Measurements from ENCODE around the gene GALNT9.

GALNT9 gene

DNA sequence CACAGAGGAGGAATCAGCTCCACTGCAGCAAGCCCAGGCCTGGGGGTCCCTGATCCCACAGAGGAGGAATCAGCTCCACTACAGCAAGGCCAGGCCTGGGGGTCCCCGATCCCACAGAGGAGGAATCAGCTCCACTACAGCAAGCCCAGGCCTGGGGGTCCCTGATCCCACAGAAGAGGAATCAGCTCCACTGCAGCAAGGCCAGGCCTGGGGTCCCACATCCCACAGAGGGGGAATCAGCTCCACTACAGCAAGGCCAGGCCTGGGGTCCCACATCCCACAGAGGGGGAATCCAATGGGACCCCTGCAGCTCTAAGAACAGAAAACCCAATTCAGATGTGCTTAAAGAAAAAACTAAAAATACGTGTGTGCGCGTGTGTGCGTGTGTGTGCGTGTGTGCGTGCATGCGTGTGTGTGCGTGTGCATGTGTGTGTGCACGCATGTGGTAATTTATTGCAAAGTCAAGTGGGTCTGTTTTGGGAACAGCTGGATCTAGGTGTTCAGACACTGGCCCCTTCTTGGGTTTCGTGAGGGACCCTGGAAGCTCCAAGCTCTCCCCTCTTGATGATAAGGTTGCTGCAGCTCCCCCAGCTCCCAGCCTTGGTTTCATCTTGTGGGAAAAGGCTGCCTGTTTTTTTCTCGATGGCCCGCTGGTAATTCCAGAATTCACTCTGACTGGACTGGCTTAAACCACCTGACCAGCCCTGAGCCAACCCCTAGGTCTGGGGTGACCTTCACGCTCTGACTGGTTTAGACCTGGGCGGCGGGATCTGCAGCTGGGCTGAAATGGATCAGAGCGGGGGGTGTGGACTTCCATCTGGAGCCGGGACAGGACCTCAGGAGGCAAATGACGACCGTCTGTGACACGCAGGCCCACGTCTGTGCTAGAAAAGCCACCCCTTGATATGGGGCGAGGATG, 47.1 kb downstream of the GALNT9 start:
- in situ Hi-C loops (cut with HindIII; ENCODE audit: low sequenced_read_pairs): no loop called here

- in situ Hi-C loops (cut with HindIII; ENCODE audit: low sequenced_read_pairs): no loop called here
Measured at GRCh38 chr12:132281038-132281437, 48.4 kb downstream of the GALNT9 start.

DNA sequence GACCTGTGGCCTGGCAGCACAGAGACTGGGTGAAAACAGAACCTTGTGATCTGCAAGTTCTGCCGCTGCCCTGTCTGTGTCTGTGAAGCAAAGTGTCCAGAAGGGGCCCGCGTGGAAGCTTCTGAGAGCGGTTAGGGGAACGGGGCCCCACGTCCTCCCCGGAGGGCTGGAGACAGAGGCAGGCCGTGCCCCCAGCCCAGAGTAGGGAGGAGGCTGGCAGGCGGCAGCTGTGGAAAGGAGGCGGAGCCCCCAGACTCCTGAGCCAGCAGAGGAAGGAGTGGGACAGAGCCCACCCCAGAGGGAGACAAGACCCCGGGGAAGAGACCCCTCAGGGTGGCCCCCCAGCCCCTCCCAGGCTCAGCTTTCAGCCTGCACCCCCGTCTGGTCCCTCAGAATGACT, 49.0 kb downstream of the GALNT9 start:
- in situ Hi-C loops (cut with HindIII; ENCODE audit: low sequenced_read_pairs): no loop called here

DNA sequence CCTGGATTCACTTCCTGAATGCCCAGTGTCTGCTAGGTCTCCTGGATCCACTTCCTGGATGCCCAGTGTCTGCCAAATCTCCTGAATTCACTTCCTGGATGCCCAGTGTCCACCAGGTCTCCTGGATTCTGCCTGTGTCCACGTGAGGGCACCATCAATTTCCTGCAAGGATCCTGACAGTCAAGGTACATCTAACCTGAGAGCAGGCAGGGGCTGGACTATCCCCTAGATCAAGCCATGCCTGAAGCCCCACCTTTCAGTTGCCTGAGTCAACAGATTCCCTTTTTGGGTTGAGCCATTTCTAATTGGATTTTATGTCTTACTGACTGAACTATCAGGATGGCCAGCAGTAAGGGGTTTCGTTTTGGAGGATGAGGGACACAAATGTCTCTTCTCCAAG, 49.5 kb downstream of the GALNT9 start:
- in situ Hi-C loops (cut with HindIII; ENCODE audit: low sequenced_read_pairs): no loop called here

GRCh38 chr12:132279184-132279889, 50.1 kb downstream of the GALNT9 start:
- in situ Hi-C loops (cut with HindIII; ENCODE audit: low sequenced_read_pairs): no loop called here

- in situ Hi-C loops (cut with HindIII; ENCODE audit: low sequenced_read_pairs): no loop called here
Measured at GRCh38 chr12:132278401-132279183, 50.8 kb downstream of the GALNT9 start.

GRCh38 chr12:132277949-132278348, 51.4 kb downstream of the GALNT9 start:
- in situ Hi-C loops (cut with HindIII; ENCODE audit: low sequenced_read_pairs): no loop called here

DNA sequence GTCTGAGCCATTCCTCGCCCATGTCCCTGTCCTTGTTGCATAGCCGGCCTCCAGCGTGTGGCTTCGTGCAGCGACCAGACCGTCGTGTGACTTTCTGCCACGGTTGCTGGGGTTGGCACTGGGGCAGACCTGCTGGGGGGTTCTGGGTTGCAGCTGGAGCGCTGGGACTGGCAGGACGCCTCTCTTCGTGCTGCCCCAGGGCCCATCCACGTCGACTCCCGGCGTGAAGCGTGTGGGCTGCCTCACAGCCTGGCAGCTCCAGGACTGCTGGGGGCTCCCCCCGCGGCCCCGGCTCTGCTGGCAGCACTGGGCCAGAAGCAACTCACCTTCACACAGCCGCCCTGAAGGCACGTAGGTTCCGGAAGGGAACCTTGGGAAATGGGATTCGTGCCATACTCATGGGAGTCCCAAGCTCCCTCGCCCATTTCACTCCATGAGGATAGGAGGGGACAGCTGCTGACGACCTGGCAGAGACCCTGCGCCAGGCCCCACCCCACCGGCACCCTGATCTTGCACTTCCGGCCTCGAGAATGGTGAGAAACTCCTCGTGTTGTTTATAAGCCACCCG, 51.9 kb downstream of the GALNT9 start:
- in situ Hi-C loops (cut with HindIII; ENCODE audit: low sequenced_read_pairs): no loop called here

GRCh38 chr12:132276827-132277373, 52.5 kb downstream of the GALNT9 start:
- in situ Hi-C loops (cut with HindIII; ENCODE audit: low sequenced_read_pairs): no loop called here

GRCh38 chr12:132276066-132276826, 53.1 kb downstream of the GALNT9 start:
- in situ Hi-C loops (cut with HindIII; ENCODE audit: low sequenced_read_pairs): no loop called here

GRCh38 chr12:132275631-132276030, 53.8 kb downstream of the GALNT9 start:
- in situ Hi-C loops (cut with HindIII; ENCODE audit: low sequenced_read_pairs): no loop called here

DNA sequence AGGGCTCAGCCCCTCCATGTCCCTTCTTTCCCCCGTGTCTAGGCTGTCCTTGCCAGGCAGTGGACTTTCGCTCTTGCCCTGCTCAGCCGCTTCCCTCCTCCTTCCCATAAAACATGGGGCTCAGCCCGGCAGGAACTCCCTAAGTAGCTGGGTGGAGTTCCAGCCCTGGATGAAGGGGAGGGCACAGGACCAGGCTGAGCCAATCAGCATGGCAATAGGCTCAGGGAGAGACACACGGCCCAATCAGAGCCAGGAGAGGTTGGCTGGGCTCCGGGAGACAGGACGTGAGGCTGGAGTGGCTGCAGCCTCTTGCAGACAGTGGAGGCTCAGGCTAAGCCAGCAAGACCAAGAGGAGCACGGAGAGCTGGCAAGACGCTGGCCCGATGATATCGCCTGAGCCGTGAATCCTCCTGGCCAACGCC, 54.3 kb downstream of the GALNT9 start:
- in situ Hi-C loops (cut with HindIII; ENCODE audit: low sequenced_read_pairs): no loop called here

GRCh38 chr12:132273992-132274334, 55.4 kb downstream of the GALNT9 start:
- in situ Hi-C loops (cut with HindIII; ENCODE audit: low sequenced_read_pairs): no loop called here

GRCh38 chr12:132272711-132273110, 56.7 kb downstream of the GALNT9 start:
- in situ Hi-C loops (cut with HindIII; ENCODE audit: low sequenced_read_pairs): no loop called here

DNA sequence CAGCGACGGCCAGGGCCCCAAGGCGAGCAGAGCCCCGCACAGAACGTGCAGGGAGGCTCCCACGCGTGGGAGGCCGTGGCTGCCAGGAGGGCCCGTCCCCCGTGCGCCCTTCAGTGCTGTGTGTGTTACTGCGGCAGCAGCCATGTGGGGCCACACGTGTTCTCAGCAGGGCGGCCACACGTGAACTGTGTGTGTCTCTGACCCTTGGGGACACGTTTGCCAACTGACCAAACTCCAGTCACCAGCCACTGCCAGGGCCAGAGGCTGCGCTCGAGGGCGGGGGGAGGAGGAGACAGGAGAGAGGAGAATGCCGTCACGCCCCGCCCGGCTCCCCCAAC, 57.7 kb downstream of the GALNT9 start:
- in situ Hi-C loops (cut with HindIII; ENCODE audit: low sequenced_read_pairs): no loop called here

GRCh38 chr12:132270969-132271754, 58.2 kb downstream of the GALNT9 start:
- in situ Hi-C loops (cut with HindIII; ENCODE audit: low sequenced_read_pairs): no loop called here

GRCh38 chr12:132270516-132270915, 58.9 kb downstream of the GALNT9 start:
- in situ Hi-C loops (cut with HindIII; ENCODE audit: low sequenced_read_pairs): no loop called here

- in situ Hi-C loops (cut with HindIII; ENCODE audit: low sequenced_read_pairs): no loop called here
Measured at GRCh38 chr12:132269271-132269968, 60.0 kb downstream of the GALNT9 start.

DNA sequence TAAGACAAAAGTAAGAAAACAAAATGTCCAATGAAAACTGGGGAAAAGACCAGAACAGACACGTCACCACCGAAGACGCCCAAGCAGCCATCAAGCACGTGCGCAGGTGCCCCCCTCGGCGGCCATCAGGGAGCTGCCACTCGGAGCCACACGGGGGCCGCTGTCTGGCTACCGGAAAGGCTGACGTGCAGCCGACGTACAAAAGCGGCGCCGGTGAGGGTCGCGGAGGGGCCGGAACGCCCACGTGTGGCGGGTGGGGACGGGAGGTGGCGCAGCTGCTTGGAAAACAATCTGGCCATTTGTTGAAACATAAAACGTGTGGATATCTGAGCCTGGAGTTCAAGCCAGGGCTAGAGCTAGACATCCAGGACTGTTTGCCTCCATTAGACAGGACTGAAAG, 60.7 kb downstream of the GALNT9 start:
- in situ Hi-C loops (cut with HindIII; ENCODE audit: low sequenced_read_pairs): no loop called here

Measured in DLD1 (cell line).